GM13976 (cell line): ENCODE measurements around the gene NOXA1.
"Not testable (repeated sequence)": the region's sequence is repeated elsewhere in the genome, so short reads cannot be mapped to it uniquely, and the experiment has no call there.

Experiments
- DNase-seq: peaks from one replicate; pipeline ENCODE4 v3.0.0; 2012; ENCODE audit warnings: low spot score
- CTCF ChIP-seq: IDR thresholded peaks from 2 replicates; pipeline ENCODE4 v1.5.1; 2012; ENCODE audit warnings: borderline replicate concordance, mild to moderate bottlenecking; ENCODE audit not compliant: insufficient read depth; ENCODE audit errors: extremely low read depth, missing control alignments, control extremely low read depth
- in situ Hi-C: fragments of 300-500 bp; cut with MboI; formaldehyde crosslinking; loops from one replicate; pipeline ENCODE4 v1.12.0; 2022; ENCODE audit warnings: low sequenced_read_pairs, mixed read lengths, inconsistent platforms; ENCODE audit not compliant: unreplicated experiment

NOXA1 gene

GRCh38 chr9:137447722-137448601 is 24.8 kb downstream of the NOXA1 start:
- in situ Hi-C loops, result no loop called here
- no peak for DNase-seq
- no peak for TF ChIP-seq CTCF

- DNase-seq, result no peak
- in situ Hi-C loops, result no loop called here
- no peak for TF ChIP-seq CTCF
Observed at GRCh38 chr9:137448602-137448962, 25.4 kb downstream of the NOXA1 start.

- in situ Hi-C loops, result no loop called here
- DNase-seq, result no peak
- no peak for TF ChIP-seq CTCF
Observed at GRCh38 chr9:137449081-137449844, 26.1 kb downstream of the NOXA1 start.

GRCh38 chr9:137449931-137450538 is 26.8 kb downstream of the NOXA1 start:
- DNase-seq, result no peak
- in situ Hi-C loops, result no loop called here
- no peak for TF ChIP-seq CTCF

- DNase-seq, in situ Hi-C loops: not testable (repeated sequence)
Observed at GRCh38 chr9:137450539-137451222, 27.5 kb downstream of the NOXA1 start.

GRCh38 chr9:137451264-137452005 is 28.2 kb downstream of the NOXA1 start:
- DNase-seq, in situ Hi-C loops: not testable (repeated sequence)

- no peak for TF ChIP-seq CTCF
- no peak for DNase-seq
- in situ Hi-C loops, result no loop called here
Observed at GRCh38 chr9:137452006-137452760, 29.0 kb downstream of the NOXA1 start.
